HG03108 (cell line): Measurements from ENCODE around the gene NEU3.
A peak's percentile ranks its signal among the peaks of the same experiment; 100 is the strongest.
"Not testable (repeated sequence)": the region's sequence is repeated elsewhere in the genome, so short reads cannot be mapped to it uniquely, and the experiment has no call there.

ENCODE experiments used
- ATAC-seq: cut with Tn5 transposase; IDR thresholded peaks from one replicate; pipeline ENCODE4 v1.9.1; 2021; ENCODE audit warnings: moderate library complexity; ENCODE audit not compliant: unreplicated experiment

Gene NEU3, protein sequence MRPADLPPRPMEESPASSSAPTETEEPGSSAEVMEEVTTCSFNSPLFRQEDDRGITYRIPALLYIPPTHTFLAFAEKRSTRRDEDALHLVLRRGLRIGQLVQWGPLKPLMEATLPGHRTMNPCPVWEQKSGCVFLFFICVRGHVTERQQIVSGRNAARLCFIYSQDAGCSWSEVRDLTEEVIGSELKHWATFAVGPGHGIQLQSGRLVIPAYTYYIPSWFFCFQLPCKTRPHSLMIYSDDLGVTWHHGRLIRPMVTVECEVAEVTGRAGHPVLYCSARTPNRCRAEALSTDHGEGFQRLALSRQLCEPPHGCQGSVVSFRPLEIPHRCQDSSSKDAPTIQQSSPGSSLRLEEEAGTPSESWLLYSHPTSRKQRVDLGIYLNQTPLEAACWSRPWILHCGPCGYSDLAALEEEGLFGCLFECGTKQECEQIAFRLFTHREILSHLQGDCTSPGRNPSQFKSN

DNA sequence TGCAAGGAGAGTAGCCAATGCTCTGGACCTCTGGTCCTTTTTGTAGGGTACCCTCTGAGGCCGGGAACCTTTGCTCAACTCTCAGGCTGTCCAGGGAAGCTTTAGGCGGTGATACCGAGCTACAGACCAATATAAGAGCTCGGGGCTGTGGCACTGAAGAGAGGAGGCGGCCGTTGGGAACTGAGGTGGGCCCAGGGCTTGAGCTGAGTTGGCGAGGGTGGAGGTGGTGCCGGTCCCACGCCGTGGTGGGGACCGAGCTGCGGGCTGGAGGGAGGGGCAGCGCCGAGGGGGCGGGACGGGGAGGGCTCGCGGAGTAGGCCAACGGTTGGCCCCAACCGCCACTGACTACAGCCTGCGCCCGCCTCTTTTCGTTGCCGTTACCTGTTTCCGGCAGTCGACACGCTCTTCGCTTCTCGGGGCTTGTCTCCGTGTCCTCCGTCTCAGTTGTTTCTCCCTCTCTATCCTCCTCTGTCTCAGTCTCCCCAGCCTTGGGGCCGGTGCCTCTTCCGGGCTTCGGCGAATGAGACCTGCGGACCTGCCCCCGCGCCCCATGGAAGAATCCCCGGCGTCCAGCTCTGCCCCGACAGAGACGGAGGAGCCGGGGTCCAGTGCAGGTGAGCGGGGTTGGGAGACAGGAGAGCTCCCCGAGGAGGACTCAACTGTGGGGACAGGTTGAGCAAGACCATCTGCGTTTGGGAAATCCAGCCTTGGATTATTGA lies at the start of gene NEU3:
NEU3 (plus strand) TSS at position 393 of the 719 bp plus-strand sequence; CDS start at position 521, 128 bp downstream.
- ATAC-seq = peak; percentile 73

DNA sequence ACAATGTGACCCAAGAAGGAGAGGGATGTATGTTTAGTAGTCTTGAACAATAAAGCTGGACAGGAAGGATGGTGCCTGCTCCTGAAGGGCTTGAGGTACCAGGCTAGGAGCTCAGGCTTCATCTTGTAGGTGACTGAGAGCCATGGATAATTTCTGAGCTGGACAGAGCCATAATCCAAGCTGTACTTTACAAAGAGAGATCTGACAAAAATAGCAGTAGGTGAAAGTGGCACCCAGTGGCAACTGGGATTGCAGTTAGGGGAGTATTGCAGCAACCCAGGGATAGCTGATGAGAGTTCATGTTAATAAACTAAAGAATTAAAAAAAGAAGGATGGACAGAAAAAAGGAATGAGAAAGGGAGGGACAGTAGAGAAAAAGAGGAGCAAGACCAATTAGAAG lies 47.2 kb upstream of the NEU3 start:
- no peak for ATAC-seq

DNA sequence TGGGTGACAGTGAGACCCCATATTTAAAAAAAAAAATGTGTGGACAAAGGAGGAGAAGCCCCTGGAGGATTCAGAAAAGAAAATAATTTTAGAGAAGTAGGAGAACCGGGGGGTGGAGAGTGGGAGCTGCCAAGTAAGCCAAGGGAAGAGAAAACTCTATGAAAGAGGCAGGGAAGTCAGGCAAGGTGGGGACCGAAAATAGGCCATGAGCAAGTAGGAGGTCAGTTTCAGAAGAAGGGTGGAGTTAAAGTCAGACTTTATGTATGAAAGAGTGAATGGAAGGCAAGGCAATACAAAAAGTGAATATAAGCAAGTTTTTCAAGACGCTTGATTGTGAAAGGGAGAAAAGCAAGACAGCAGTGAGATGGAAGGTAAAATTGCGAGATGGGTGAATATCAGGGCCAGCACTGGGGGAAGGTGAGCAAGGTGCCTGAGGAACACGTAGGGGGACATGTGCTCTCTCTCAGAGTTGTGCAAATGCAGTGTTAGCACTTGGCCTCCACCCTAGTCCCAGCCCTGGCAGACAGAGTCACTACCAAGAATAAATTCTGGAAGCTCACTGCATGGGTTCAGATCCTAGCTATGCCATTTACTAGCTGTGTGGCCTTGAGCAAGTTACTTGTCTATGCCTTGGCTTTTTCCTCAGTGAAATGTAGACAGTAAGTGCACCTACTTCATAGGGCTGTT lies 46.5 kb upstream of the NEU3 start:
- no peak for ATAC-seq

DNA sequence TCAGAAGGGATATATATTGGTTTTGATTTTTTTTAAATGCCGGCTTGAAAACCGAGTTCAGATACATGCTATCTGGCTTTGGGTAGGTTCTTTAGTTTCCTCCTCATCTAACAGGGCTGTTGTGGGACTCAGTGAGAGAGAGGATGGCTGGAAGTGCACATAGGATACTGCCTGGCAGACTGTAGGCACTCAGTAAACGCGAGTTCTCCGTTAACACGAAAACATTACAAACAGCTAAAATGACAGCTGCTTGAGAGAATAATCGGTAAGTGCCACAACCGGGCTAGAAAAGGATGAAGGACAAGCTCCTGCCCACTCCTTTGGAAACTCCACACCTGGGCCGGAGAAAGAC lies 40.2 kb upstream of the NEU3 start:
- no peak for ATAC-seq

DNA sequence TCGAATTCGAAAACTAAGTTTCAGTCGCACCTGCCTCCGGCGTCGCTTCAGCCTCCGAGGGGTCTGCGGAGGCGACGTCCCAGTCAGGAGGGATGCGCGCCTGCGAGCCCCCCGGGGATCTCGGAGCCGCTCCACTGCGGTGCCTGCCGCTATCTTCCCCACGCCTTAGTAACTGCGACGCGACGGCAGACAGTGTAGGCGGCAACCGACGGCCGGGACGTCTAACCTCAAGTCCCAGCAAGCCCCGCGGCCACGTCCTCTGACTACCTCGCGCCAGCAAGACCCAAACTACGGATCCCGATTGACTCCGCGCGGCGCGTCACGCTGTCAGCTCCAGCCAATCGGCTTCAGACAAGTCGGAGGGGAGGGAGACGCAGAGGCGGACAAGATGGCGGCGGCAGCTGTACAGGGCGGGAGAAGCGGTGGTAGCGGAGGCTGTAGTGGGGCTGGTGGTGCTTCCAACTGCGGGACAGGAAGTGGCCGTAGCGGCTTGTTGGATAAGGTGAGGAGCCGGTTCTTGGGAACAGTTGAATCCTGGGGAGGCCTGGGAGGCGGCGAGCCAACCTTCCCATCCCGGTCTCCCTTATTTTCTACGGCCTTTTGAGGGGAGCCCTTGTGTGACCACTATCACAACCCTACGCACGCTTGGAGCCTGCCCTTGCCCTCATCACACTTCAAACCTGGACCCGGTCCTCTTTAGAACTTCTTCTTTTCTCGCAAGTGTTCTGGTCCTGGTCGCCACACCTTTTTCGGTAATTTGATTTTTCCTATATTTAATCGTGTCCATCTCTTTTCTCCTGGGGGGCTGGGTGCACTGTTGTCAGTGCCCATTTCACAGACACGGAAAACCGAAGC lies 39.6 kb upstream of the NEU3 start, which contains the start of the genes SPCS2 and XRRA1:
SPCS2 (plus strand) TSS at position 369 of the 855 bp plus-strand sequence; CDS start at position 389, 20 bp downstream.
XRRA1 (minus strand) TSS at position 194 of the 855 bp plus-strand sequence. CDS start 8,213 bp downstream, outside the sequence.
- peak; percentile 84 for ATAC-seq

DNA sequence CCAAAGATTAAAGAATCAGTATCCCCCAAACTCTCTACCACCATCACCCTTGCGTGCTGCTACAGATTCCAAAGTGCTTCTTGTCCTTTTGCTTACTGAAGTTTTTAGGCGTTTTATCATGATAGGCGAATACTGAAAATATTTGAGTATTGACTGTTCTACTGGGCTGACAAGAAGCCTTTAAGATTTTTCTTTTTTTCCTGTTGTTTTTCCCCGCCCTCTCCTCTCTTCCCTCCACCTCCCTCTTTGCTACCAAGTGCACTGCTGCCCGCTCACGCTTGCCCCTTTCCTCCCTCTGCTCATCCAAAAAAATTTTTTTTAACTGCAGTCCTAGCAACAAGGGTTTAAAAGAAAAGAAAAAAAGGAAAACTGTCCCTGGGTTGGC lies 39.0 kb upstream of the NEU3 start:
- no peak for ATAC-seq

DNA sequence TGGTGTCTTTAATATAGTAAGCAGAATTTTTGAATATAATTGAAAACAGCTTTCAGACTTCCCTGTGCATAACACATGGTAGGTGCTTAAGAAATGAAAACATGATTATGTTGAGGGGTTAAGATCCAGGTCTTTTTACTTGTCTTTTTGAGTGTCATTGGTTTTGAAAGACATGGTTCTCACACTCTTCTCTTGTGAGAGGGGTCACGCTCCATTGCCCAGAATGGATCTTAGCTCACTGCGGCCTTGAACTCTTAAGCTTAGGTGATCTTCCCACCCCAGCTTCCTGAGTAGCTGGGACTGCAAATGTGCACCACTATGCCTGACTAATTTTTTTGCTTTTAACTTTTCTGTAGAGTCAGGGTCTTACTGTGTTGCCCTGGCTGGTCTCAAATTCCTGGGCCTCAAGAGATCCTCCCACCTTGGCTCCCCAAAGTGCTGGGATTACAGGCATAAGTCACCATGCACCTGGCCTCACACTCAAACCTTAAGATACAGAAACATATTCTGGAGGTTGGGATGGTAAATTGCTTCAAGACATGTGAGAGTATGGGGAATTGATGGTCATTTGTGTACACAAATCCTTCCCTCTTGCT lies 38.3 kb upstream of the NEU3 start:
- no peak for ATAC-seq

DNA sequence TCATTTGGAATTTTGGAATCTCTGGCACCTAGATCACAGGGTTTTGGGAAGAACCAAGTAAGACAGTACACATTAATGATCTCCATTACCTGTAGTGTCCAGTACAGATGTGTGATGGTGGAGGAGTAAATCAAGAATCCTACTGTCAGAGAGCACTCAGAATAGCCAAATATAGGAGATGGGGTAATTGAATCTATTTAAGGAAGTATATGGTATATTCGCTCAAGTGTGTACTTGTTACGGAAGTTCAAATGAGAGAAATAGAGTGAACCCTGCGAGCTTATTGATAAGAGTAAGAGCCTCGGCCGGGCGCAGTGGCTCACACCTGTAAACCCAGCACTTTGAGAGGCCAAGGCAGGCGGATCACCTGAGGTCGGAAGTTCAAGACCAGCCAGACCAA lies 37.5 kb upstream of the NEU3 start:
- no peak for ATAC-seq

DNA sequence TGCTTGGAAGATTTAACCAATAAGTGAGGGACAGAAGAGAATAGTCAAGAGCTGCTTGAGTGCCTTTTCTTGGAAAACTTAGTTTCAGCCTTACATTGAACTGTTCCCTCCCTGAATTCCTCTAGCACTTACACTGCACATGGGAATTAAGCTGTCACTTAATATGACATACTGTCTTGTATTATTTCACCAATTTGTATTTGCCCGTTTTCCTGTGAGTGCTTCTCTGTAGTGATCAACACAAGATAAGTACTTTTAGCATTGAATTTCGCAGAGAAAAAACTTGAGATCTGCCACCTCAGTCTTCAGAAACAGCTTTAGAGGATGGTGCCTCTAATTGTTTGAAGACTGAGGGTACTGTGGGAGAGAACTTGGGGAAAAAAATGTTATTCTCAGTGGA lies 36.0 kb upstream of the NEU3 start:
- ATAC-seq = no peak

DNA sequence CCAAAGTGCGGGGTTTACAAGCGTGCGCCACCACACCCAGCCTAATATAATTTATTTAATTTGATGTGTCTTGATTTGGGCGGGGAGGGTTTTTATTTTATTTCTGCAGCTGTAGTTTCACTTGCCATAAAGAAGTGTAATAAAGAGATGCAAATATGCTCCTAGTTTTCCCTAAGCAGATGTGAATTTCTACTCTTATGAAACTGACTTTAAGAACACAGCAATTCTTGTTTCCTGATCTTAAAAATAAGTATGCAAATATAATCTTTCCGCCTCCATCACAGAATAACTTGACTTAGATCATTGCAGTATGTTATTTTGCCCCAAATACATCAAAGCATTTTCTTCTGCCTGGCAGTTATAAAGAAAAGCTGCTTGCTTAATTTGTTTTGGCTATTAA lies 35.3 kb upstream of the NEU3 start:
- ATAC-seq = no peak

DNA sequence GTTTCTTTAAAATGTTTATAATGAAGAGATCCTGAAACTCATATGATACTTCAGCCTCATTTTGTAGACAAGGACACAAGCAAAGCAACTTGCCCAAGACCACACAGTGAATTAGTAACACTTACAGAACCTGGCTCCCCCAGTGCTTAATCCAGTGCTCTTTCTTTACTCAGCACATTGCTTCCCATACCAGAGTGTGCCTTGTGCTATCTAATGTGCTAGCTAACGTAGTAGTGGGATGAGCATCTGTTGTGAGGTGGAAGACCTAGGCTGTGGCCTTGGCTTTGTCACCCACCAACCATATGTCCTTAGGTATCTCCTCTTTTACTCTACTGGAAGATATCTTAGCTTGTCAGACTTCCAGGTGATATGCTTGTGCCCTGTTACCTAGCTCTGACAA lies 34.5 kb upstream of the NEU3 start:
- no peak for ATAC-seq

DNA sequence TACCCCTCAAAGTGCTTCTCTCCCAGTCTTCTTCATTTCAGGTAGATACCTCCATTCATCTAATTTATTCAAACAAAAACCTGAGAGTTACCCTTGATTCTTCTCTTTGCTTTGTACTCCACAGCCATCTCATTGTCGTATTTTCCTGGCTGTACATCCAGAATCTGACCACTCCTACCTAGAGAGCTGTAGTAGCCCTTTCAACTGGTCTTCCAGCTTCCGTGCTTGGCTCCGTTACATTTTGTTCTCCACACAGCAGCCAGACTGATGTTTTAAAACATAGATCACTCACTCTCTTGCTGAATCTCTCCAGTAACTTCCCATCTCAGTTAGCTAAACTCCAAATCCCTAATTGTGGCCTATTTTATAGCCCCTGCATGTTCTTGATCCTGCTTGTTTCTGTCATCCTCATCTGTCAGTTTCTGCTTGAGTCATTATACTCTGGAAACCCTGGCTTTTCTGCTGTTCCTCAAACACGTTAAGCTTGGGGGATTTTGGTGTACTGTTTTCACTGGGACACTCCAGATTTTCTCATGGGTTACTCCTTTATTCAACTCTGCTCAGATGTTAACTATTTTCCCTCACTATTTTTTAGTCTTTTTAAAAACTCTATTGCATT lies 32.2 kb upstream of the NEU3 start:
- no peak for ATAC-seq

DNA sequence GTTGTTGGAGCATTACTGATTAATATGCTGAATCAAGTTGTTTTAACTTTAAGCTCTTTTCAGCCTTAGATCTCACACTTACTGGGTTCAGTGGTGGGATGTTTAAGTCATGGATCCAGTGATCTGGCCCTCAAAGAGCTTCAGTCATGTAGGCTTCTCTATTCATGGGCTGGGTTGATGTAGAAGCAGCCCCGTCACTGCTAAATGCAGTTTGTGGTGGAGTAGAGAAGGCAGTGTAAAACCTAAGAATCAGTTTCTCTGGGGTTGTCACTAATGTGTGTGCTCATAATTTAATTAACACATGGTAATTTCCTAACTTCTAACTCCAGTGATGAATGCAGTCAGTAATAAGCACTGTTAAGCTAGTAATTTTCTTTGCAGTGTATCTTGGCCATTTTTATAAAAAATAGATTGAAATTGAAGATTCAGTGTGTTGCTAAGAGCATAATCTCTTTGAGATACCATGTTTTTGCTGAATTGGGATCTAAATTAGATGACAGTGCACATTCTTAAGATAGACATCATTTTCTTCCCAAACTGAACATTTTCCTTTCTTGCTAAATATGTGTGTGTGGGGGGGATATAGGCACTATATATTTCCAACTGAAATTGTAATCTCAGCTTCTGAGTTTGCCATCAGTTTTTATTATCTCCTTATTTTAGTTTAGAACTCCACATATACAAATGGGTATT lies 30.6 kb upstream of the NEU3 start:
- ATAC-seq = no peak

DNA sequence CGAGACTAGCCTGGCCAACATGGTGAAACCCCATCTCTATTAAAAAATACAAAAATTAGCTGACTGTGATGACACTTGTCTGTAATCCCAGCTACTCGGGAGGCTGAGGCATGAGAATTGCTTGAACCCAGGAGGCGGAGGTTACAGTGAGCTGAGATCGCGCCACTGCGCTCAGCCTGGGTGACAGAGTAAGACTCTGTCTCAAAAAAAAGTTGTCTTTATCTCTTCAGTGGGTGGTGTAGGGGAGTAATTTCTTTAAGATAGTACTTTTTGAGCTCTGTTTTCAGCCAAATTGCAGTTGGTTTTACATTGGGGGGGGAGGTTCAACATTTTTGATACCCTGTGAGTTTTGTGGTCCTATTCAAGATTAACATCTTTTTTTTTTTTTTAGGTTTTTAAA lies 28.6 kb upstream of the NEU3 start:
- not testable (repeated sequence) for ATAC-seq

DNA sequence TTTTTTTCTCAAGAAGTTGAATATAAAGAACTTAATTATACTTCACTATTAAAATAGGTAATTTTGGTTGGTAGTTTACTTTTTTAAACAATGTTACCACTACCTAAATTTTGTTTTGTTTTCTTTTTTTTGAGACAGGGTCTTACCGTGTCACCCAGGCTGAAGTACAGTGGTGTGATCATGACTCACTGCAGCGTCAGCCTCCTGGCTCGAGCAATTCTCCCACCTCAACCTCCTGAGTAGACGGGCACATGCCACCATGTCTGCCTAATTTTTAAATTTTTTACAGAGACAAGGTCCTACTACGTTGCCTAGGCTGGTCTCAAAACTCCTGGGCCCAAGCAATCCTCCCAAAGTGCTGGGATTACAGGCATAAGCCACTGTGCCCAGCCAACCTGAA lies 22.1 kb upstream of the NEU3 start:
- ATAC-seq = no peak

DNA sequence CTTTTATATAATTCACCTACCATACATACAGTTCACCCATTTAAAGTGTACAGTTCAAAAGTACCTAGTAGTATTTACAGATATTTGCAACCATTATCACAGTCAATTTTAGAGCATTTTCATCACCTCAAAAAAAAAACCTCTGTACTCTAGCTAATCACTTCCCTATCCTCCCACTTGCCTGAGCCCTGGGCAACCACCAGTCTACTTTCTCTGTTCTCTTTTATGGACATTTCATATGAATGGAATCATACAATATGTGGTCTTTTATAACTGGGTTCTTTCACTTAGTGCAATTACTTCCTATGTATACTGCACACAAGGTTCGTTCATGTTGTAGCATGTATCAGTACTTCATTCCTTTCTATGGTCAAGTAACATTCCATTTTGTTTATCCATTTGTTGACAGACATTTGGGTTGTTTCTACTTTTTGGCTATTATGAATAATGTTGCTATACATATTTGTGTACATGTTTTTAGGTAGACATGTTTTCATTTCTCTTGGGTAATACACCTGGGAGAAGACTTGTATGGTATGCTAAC lies 17.8 kb upstream of the NEU3 start:
- no peak for ATAC-seq

DNA sequence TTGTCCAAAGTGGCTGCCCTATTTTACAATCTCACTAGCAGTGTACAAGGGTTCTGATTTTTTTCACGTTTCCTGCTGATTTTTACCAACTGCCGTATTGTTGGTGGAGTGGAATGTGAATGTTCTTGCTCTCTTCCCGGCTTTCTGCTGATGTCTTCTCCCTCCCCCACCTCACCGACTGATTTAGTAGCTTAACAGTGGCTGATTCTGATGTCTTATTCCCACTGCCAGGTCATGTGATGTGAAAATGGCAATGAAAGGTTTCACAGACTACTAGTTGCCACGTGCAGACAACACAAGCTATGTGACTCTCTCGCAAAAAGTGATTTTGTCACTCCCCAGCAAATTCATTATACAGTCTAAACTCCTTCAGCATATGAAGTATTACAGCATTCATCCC lies 17.3 kb upstream of the NEU3 start:
- ATAC-seq = no peak

DNA sequence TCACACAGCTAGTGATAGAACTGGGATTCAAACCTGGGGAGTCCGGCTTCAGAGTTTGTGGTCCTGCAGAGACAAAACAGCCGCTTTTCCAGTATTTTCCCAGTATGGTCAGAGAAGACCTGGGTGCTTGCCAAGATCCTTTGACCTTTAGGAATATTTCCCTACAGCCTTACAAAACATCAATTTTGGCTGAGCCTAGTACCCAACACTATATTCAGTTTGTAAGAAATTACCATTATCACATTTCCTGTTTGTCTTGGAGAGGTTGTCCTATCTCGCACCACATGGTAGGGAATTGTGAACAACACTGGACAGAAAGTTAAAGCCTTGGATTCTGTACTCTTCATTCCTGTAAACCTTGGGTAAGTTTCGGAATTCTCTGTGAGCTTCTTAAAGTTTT lies 10.7 kb upstream of the NEU3 start:
- ATAC-seq = no peak

DNA sequence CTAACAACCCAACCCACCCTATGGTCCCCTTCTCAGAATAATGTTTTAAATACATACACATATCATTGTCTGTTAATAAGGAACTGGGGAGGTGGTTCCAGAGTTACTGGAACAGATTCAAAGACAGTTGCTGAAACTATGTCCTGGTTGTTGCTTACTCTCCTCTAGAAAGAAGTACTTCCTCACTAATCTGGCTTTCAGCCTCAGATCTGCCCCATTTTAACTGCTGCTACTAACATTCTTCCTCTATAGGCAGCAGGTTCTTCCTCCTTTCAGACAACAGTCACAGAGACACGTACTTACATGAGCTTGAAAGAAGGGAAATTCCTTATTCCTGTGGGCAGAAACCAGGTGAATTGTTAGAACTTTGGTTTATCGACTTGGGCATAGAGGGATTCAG lies 8.1 kb upstream of the NEU3 start:
- ATAC-seq = no peak
